SK-N-SH (cell line): ENCODE data around the gene ZNF335. TPM values are rescaled to one million over a fixed set of nuclear protein-coding genes. Genes with fewer than 3 reads are reported as not detected.
A peak's percentile ranks its signal among the peaks of the same experiment; 100 is the strongest.

Experiments used
- CTCF ChIA-PET: fragments of 300-600, 350-600 bp; formaldehyde crosslinking; extraction: SDS; loops from one replicate; lab custom pipeline; 2021; lab: Yijun Ruan, JAX
- POLR2A ChIA-PET: fragments of 350-600 bp; sonication (Branson Sonifier 250); formaldehyde crosslinking; extraction: SDS; loops from one replicate; lab custom pipeline; 2020; ENCODE audit warnings: antibody characterized with exemption, inconsistent platforms; lab: Yijun Ruan, JAX
- DNase-seq: peaks from one replicate; pipeline ENCODE4 v3.0.0; 2012
- H2AFZ ChIP-seq: fragments of 200-600 bp; sonication (generic); 2 replicates; pipeline ENCODE4 v1.8.1; 2016; ENCODE audit warnings: antibody characterized with exemption, mild to moderate bottlenecking, low read depth
- H3F3A ChIP-seq: fragments of 200-600 bp; sonication (generic); replicated peaks from 2 replicates; pipeline ENCODE3; 2016; ENCODE audit warnings: antibody characterized with exemption, mild to moderate bottlenecking; ENCODE audit not compliant: insufficient read depth
- H3K27ac ChIP-seq, 2 experiments: fragments of 200-500 bp in 1 of 2; fragments of 200-600 bp in 1 of 2; sonication (Bioruptor generic) in 1 of 2; sonication (generic), shearing (Covaris generic) in 1 of 2; 2 replicates each; pipeline versions ENCODE4 v1.5.1 to v1.6.1; 2014 to 2016; ENCODE audit warnings: low read depth in 2 of 2, inconsistent platforms in 1 of 2, low read length in 1 of 2, mild to moderate bottlenecking in 1 of 2, mixed read lengths in 1 of 2
- H3K27me3 ChIP-seq: fragments of 200-600 bp; sonication (generic), shearing (Covaris generic); 2 replicates; pipeline ENCODE4 v1.6.1; 2016; ENCODE audit warnings: mixed run types; ENCODE audit not compliant: insufficient read depth
- H3K36me3 ChIP-seq, 2 experiments: fragments of 200-500 bp in 1 of 2; fragments of 200-600 bp in 1 of 2; sonication (Bioruptor generic) in 1 of 2; sonication (generic) in 1 of 2; replicated peaks in 1 of 2; 2 replicates each; pipeline versions ENCODE3 to v1.5.1; 2014 to 2016; ENCODE audit warnings: low read length in 1 of 2, mild to moderate bottlenecking in 1 of 2; ENCODE audit not compliant: insufficient read depth in 2 of 2, control insufficient read depth in 1 of 2
- H3K4me1 ChIP-seq, 2 experiments: fragments of 200-500 bp in 1 of 2; fragments of 200-600 bp in 1 of 2; sonication (Bioruptor generic) in 1 of 2; sonication (generic), shearing (Covaris generic) in 1 of 2; 2 replicates each; pipeline versions ENCODE4 v1.5.1 to v1.6.1; 2014 to 2016; ENCODE audit warnings: low read depth in 1 of 2, low read length in 1 of 2, mixed run types in 1 of 2; ENCODE audit not compliant: insufficient read depth in 2 of 2, control insufficient read depth in 1 of 2
- H3K4me2 ChIP-seq: fragments of 200-600 bp; sonication (generic), shearing (Covaris generic); 2 replicates; pipeline ENCODE4 v1.6.1; 2017; ENCODE audit warnings: mixed run types
- H3K4me3 ChIP-seq, 2 experiments: fragments of 200-500 bp in 1 of 2; fragments of 200-600 bp in 1 of 2; sonication (Bioruptor generic) in 1 of 2; sonication (generic), shearing (Covaris generic) in 1 of 2; 2 replicates each; pipeline versions ENCODE4 v1.5.1 to v1.8.1; 2014 to 2016; ENCODE audit warnings: low read depth in 2 of 2, inconsistent platforms in 1 of 2, low read length in 1 of 2, mild to moderate bottlenecking in 1 of 2, mixed read lengths in 1 of 2, moderate library complexity in 1 of 2
- H3K79me2 ChIP-seq: fragments of 200-600 bp; sonication (generic); 2 replicates; pipeline ENCODE4 v1.8.1; 2017; ENCODE audit warnings: mild to moderate bottlenecking; ENCODE audit not compliant: insufficient read depth
- H3K9ac ChIP-seq: fragments of 200-600 bp; sonication (generic); 2 replicates; pipeline ENCODE4 v1.6.1; 2017; ENCODE audit warnings: mixed run types
- H3K9me2 ChIP-seq: fragments of 200-600 bp; sonication (generic); 2 replicates; pipeline ENCODE4 v1.6.1; 2017; ENCODE audit warnings: mixed run types
- H3K9me3 ChIP-seq: fragments of 200-600 bp; sonication (generic); 2 replicates; pipeline ENCODE4 v1.6.1; 2017; ENCODE audit warnings: mixed run types, mild to moderate bottlenecking, moderate library complexity
- H4K20me1 ChIP-seq: fragments of 200-600 bp; sonication (generic); 2 replicates; pipeline ENCODE4 v1.6.1; 2017; ENCODE audit warnings: mild to moderate bottlenecking, mixed run types; ENCODE audit not compliant: insufficient read depth
- CTCF ChIP-seq: fragments of 200-600 bp; sonication (generic); IDR thresholded peaks from 2 replicates; pipeline ENCODE4 v1.6.1; 2017; ENCODE audit warnings: antibody characterized with exemption, mild to moderate bottlenecking, moderate library complexity
- EZH2phosphoT487 ChIP-seq: fragments of 200-600 bp; sonication (generic); IDR thresholded peaks from 2 replicates; pipeline ENCODE4 v1.6.1; 2017; ENCODE audit warnings: low read depth, mixed run types, mild to moderate bottlenecking, antibody characterized with exemption, moderate library complexity, borderline replicate concordance
- FOSL2 ChIP-seq: IDR thresholded peaks from 2 replicates; pipeline ENCODE4 v1.4.0; 2012; ENCODE audit warnings: low read depth, mild to moderate bottlenecking, moderate library complexity, borderline replicate concordance
- MAX ChIP-seq: IDR thresholded peaks from 2 replicates; pipeline ENCODE4 v1.4.0; 2012; ENCODE audit warnings: low read depth
- MEF2A ChIP-seq: IDR thresholded peaks from 2 replicates; pipeline ENCODE4 v1.4.0; 2012; ENCODE audit warnings: low read depth, borderline replicate concordance
- NFIC ChIP-seq: IDR thresholded peaks from 2 replicates; pipeline ENCODE4 v1.4.0; 2012; ENCODE audit warnings: borderline replicate concordance
- RAD21 ChIP-seq: IDR thresholded peaks from 2 replicates; pipeline ENCODE4 v1.6.1; 2012; ENCODE audit warnings: mild to moderate bottlenecking, low read length
- RCOR1 ChIP-seq: fragments of 150-350 bp; IDR thresholded peaks from 2 replicates; pipeline ENCODE4 v1.6.1; 2017; ENCODE audit warnings: antibody characterized with exemption, low read length
- REST ChIP-seq: IDR thresholded peaks from 2 replicates; pipeline ENCODE4 v1.6.1; 2012; ENCODE audit warnings: mild to moderate bottlenecking, low read depth, low read length, moderate library complexity
- TAF1 ChIP-seq: IDR thresholded peaks from 2 replicates; pipeline ENCODE4 v1.6.1; 2012; ENCODE audit warnings: low read depth, mild to moderate bottlenecking, low read length, moderate library complexity, borderline replicate concordance
- ZBTB33 ChIP-seq: IDR thresholded peaks from 2 replicates; pipeline ENCODE4 v1.4.0; 2012; ENCODE audit warnings: low read depth, borderline replicate concordance
- whole genome bisulfite sequencing: methylation state at CpG from one replicate; pipeline ENCODE4 v1.1.6; 2017; ENCODE audit warnings: low lambda C conversion rate; 5-methylcytosine and 5-hydroxymethylcytosine counted together
- polyA plus RNA-seq, 3 experiments: library from polyadenylated mRNA; depleted of rRNA; stranded (reverse); fragments of >200 nt; gene quantifications; 2 replicates each; pipeline ENCODE4 v1.2.3, GENCODE V29; 2012
- TF ChIP-seq, protein P1 (sequence below): fragments of 150-350 bp; IDR thresholded peaks from 2 replicates; pipeline ENCODE4 v1.6.1; 2016; ENCODE audit warnings: mild to moderate bottlenecking, low read depth, low read length

ZNF335 gene
- polyA plus RNA-seq, 1 of the 3 experiments (the other 2 are of a cell fraction), result 11.7 TPM

- Histone ChIP-seq H3K4me1 (peaks cover 7 to 8% of the 10 kb centered on the region in 2 experiments; a peak in 1 of 4 replicates), H4K20me1 (no peaks in the 10 kb centered on the region; the same call in 1 of the 2 replicates), H3K27ac (peak overlapping the region; percentile 8 to 40; a peak in 1 of 4 replicates), H3K79me2 (peaks cover 10% of the 10 kb centered on the region), H3K36me3 (peaks cover 16 to 21% of the 10 kb centered on the region in 2 experiments), H3K9me2 (no peaks in the 10 kb centered on the region), H3K4me2 (peak overlapping the region; percentile 55), H2AFZ (peak overlapping the region; percentile 21; the same call in 1 of the 2 replicates), H3F3A (peaks cover 9% of the 10 kb centered on the region), H3K4me3 (peak overlapping the region; percentile 25 to 52; a peak in 3 of 4 replicates), H3K9ac (no peak overlapping the region), H3K9me3 (no peaks in the 10 kb centered on the region), H3K27me3 (no peaks in the 10 kb centered on the region)
- WGBS, result 80% methylated on average over 19 of the region's 22 CpGs
- no peak for DNase-seq
- CTCF ChIA-PET, result interaction anchor here (1.1 to 2.0 kb wide), 4 partner anchors 18 to 75 kb away, joined by 3 to 13 read pairs (median 4); partner anchors contain the start of genes CTSA and NEURL2
- POLR2A ChIA-PET, result interaction anchor here (0.6 to 3.2 kb wide), 6 partner anchors 9 to 120 kb away, joined by 3 to 46 read pairs (median 5); partner anchors contain the start of genes CTSA, NEURL2, PCIF1 and ZSWIM1
- no peak for TF ChIP-seq RCOR1
- no peak for TF ChIP-seq TAF1
- no peak for TF ChIP-seq FOSL2
- no peak for TF ChIP-seq CTCF
- no peak for TF ChIP-seq MAX
- TF ChIP-seq, protein P1, sequence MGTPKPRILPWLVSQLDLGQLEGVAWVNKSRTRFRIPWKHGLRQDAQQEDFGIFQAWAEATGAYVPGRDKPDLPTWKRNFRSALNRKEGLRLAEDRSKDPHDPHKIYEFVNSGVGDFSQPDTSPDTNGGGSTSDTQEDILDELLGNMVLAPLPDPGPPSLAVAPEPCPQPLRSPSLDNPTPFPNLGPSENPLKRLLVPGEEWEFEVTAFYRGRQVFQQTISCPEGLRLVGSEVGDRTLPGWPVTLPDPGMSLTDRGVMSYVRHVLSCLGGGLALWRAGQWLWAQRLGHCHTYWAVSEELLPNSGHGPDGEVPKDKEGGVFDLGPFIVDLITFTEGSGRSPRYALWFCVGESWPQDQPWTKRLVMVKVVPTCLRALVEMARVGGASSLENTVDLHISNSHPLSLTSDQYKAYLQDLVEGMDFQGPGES, result no peak
- TF ChIP-seq NFIC, result no peak
- TF ChIP-seq MEF2A, result no peak
- no peak for TF ChIP-seq RAD21
- TF ChIP-seq REST, result no peak
- no peak for TF ChIP-seq EZH2phosphoT487
- TF ChIP-seq ZBTB33, result no peak
These were observed 62.0 kb downstream of the ZNF335 start for GRCh38 chr20:45909817-45910669.
